DMS114 treated with DMSO at 0.1 percent for 48 hours (cell line): ENCODE data around the gene IFNL4.
"Not testable (repeated sequence)": the region's sequence is repeated elsewhere in the genome, so short reads cannot be mapped to it uniquely, and the experiment has no call there.

ENCODE experiments used
- DNase-seq: peaks from one replicate; lab custom pipeline; 2025; ENCODE audit not compliant: unreplicated experiment; lab: John Stamatoyannopoulos, UW

Gene IFNL4

GRCh38 chr19:39230096-39230764 lies 18.4 kb downstream of the IFNL4 start:
- no peak for DNase-seq

- DNase-seq = no peak
Observed at GRCh38 chr19:39224910-39225309, 23.7 kb downstream of the IFNL4 start.

DNA sequence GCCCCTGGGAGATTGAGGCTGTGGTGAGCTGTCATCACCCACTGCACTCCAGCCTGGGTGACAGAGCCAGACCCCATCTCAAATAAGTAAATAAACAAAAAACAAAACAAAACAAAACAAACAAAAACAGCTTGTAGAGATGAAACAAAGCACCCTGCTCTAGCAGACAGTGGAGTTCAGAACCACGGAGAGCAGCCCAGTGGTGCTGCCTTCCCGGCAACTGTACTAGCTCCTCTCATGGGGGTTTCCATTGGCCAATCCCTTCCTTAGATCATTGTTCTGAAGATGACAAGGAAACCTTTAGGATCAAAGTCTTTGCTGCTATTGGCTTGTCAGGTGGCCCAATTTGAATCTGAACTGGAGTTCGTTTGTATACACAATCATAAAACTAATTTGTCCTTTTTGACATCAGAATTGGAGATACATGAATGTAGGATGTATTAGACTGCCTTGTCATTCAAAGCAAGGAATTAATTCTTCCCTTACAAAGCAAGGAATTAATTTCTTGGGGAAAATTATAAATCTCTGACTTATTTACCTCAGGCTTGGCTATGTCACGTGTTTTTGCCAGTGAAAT lies 24.9 kb downstream of the IFNL4 start:
- no peak for DNase-seq

DNA sequence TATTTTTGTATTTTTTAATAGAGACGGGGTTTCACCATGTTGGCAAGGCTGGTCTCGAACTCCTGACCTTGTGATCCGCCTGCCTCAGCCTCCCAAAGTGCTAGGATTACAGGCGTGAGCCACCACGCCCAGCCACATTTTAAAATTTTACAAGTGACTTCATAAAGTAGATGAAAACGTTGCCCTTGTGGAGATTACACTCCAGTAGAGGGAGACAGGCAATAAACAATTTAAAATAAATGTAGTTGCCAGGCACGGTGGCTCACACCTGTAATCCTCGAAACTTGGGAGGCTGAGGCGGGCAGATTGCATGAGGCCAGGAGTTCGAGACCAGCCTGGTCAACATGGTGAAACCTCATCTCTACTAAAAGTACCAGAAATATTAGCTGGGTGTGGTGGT lies 29.5 kb downstream of the IFNL4 start:
- DNase-seq = not testable (repeated sequence)

DNA sequence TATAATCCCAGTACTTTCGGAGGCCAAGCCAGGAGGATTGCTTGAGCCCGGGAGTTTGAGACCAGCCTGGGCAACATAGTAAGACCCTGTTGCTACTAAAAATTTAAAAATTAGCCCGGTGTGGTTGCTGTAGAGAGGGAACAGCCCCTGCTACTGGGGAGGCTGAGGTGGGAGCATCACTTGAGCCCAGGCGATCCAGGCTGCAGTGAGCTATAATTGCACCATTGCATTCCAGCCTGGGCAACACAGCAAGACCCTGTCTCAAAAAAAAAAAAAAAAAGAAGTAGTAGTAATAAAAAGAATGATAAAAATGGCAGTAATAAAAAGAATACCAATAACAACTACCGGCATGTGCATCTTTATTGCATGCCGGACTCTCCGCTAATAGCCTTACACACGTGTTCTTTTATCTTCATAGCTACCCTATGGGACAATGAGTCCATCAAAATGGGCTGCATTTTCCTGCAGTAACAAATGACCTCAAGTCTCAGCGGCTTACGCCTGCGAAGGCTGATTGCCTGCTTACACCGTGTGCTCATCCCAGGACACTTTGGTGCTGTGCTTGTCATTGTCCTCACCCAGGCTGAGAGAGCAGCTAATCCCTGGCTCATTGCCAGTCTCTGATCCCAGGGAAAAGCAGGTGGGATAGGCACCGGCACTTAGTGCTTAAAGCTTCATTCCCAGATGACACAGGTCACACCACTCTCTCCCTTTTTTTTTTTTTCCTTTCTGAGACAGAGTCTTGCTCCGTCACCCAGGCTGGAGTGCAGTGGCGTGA lies 30.2 kb downstream of the IFNL4 start:
- no peak for DNase-seq

DNA sequence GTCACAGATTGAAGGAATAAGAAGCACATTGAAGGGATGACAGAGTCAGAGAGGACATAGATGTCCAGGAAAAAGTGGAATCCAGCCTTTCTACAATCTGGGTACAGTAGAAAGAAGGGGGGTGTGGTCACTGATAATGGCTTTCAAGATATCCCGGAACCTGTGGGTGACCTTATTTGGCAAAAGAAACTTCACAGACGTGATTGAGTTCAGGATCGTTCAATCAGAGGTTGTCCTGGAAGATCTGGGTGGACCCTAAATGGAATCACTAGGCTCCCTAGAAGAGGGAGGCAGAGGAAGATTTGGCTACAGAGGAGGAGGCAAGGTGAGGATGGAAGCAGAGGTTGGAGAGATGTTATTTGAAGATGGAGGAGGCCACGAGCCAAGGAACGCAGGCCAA lies 31.6 kb downstream of the IFNL4 start:
- DNase-seq = no peak

DNA sequence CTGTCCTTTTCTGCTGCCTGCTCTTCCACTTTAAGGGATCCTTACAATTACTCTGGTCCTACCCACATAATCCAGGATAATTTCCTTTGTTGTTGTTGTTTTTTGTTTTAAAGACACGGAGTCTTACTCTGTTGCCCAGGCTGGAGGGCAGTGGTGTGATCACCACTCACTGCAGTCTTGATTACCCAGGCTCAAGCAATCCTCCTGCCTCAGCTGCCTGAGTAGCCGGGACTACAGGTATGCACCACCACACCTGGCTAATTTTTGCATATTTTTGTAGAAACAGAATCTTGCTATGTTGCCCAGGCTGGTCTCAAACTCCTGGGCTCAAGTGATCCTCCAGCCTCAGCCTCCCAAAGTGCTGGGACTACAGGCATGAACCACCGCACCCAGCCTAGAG lies 33.3 kb downstream of the IFNL4 start:
- DNase-seq = not testable (repeated sequence)

DNA sequence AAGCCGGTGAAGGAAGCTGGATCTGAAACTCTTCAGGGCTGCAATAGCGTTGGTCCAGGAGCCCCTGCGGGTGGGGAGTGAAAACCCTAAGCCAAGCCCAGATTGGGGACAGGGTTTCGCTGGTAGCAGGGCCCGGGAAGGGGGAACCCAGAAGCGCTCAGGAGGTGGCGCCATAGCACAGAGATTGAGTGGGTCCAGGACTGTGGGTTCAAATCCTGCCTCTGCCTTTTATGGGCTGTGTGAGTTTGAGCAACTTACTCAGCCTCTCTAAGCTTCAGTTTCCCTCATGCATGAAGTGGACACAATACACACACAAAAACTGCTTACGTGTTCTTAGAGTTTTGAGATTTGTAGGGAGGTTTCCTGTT lies 36.3 kb downstream of the IFNL4 start:
- no peak for DNase-seq

DNA sequence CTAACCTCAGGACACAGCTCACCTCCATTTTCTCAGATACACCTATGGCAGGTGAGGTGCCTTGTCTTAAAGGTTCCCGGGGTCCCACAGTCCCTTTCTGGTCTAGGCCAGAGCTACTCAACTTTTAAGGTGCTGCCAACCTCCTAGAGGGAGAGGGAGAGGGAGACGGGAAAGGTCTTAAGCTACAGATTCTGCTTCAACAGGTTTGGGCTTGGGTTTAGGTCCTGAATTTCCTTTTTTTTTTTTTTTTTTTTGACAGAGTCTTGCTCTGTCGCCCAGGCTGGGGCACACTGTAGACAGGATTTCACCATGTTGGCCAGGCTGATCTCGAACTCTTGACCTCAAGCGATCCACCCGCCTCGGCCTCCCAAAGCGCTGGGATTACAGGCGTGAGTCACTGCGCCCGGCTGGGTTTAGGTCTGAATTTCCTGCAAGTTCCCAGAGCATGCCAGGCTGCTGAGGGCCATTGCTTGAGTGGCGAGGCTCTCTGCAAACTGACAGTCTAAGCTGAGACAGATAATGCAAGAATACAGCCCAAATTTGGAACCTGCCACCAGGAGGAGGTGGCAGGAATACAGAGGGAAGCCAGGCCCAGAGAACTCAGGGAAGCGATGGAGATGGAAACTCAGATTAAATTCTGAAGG lies 36.8 kb downstream of the IFNL4 start:
- no peak for DNase-seq

DNA sequence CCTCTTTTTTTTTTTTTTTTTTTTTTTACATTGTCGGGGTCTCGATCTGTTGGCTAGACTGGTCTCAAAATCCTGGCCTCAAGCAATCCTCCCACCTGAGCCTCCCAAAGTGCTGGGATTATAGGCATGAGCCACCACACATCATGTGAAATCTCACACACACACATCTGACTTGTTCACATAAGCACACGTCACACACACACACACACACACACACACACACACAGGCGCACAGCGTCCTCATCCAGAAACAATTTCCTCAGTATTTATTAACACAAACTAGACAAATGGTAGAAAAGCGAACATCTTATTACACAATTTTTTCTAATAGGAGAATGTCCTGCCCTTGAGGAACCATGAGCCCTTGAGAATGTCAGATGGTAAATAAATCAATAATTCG lies 39.5 kb downstream of the IFNL4 start:
- no peak for DNase-seq

- DNase-seq = no peak
Observed at GRCh38 chr19:39208175-39208795, 40.4 kb downstream of the IFNL4 start.

GRCh38 chr19:39207293-39207836 lies 41.3 kb downstream of the IFNL4 start:
- no peak for DNase-seq

- no peak for DNase-seq
Observed at GRCh38 chr19:39206122-39206521, 42.5 kb downstream of the IFNL4 start.

GRCh38 chr19:39205449-39205764 lies 43.2 kb downstream of the IFNL4 start:
- DNase-seq = no peak

GRCh38 chr19:39203372-39204341 lies 45.0 kb downstream of the IFNL4 start, which contains the start of gene SYCN:
Gene SYCN (minus strand): TSS chr19:39204263. CDS start chr19:39204254, 9 bp downstream.
- DNase-seq = no peak

GRCh38 chr19:39202998-39203355 lies 45.7 kb downstream of the IFNL4 start:
- no peak for DNase-seq

DNA sequence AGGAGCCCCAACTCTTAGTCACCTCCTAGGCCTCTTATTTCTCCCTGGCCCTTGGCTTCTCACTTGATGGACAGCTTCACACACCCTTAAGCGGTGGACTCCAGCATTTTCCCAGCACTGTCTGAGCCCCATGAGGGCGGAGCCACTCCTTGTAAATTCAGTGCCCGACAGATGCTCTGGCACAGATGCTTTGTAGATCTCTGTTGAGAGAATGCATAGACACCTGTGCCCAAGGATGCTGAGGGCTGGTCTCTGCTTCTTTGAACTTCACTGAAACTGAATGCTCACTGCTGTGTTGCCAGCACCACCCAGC lies 47.9 kb downstream of the IFNL4 start:
- DNase-seq = no peak

- no peak for DNase-seq
Observed at GRCh38 chr19:39200066-39200802, 48.4 kb downstream of the IFNL4 start.

DNA sequence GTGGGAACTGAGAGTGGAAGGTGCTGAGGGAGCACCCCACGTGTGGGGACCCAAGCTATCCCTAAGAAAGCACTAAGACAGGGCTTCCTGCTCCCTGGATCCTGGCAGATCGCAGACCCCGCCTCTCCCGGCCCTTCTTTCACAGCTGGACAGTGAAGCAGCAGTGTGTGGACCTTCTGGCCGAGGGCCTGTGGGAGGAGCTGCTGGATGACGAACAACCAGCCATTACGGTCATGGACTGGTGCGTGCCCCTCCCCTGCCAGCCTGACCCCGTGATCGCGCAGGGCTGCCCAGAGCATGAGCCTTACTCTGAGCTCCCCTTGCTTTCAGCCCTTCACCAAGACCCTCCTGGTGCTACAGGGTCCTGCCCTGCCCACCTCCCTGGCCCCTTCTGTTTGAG lies 49.6 kb downstream of the IFNL4 start:
- no peak for DNase-seq

DNA sequence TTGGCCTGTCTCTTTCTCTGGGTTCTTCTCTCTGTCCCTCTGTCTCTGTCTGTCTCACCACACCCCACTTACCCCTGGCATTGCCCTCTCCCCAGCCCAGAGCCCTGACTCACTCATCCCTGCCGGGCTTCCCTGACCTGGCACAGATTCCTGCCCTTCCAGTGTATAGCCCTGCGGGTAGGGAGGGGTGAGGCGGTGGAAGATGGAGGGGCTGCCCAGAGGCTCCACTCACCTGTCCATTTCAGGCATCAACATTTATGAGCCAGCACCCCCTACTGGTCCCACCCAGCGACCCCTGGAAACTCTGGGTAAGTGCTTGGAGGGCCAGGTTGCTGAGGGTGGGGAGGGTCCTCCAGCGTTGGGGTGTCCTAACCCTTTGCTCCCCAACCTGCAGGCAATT lies 50.8 kb downstream of the IFNL4 start:
- no peak for DNase-seq
